ENCODE measurements around the gene GTSE1. TPM values are rescaled to one million over a fixed set of nuclear protein-coding genes. Genes with fewer than 3 reads are reported as not detected.

Gene GTSE1
- total and polyA plus RNA-seq, 9 donors, result 0.18 to 0.84 (median 0.38) TPM; not detected in 1

DNA sequence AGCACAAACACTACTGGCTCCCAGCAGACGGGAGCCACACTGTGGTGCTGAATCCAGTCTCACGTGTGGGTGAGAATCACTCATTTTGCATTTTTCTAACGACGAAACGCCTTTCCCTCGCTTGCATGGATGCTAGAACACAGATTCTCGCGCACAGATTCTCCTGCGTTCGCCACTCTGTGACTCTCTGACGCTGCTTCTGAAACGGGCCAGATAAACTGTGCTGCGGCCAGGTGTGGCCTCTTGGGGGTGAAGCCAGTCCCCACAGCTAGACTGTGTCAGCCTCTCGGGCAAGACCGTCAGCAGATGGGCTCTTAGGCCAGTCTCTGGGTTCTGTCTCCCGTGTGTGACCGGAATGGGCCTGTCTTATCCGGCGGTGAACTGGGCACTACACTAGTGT, 83.4 kb downstream of the GTSE1 start:
- H3K4me3 ChIP-seq, result no peak overlapping the region
- H3K9me3 ChIP-seq, result no peaks in the 10 kb centered on the region
- DNase-seq, result no peak
- no peaks in the 10 kb centered on the region for H3K27me3 ChIP-seq
- H3K4me1 ChIP-seq (ENCODE audit: insufficient read depth), result no peaks in the 10 kb centered on the region
- intact Hi-C loops (cut with DNase I), result no loop called here
- TF ChIP-seq POLR2A (IDR thresholded peaks at IDR 0.05) (no peak), EP300 (IDR thresholded peaks at IDR 0.05) (no peak)
- TF ChIP-seq, protein P1, sequence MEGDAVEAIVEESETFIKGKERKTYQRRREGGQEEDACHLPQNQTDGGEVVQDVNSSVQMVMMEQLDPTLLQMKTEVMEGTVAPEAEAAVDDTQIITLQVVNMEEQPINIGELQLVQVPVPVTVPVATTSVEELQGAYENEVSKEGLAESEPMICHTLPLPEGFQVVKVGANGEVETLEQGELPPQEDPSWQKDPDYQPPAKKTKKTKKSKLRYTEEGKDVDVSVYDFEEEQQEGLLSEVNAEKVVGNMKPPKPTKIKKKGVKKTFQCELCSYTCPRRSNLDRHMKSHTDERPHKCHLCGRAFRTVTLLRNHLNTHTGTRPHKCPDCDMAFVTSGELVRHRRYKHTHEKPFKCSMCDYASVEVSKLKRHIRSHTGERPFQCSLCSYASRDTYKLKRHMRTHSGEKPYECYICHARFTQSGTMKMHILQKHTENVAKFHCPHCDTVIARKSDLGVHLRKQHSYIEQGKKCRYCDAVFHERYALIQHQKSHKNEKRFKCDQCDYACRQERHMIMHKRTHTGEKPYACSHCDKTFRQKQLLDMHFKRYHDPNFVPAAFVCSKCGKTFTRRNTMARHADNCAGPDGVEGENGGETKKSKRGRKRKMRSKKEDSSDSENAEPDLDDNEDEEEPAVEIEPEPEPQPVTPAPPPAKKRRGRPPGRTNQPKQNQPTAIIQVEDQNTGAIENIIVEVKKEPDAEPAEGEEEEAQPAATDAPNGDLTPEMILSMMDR (IDR thresholded peaks at IDR 0.05), result no peak
- H3K36me3 ChIP-seq, result no peaks in the 10 kb centered on the region
- WGBS, 3 donors, result 70 to 88% (median 77%) methylated on average over 19 of the region's 19 CpGs
- H3K27ac ChIP-seq, result no peak overlapping the region

Other genes starting within 250 kb of the GTSE1 start
- gene PPARA, start 146.3 kb upstream of the GTSE1 start, total RNA-seq, result 10 to 100 TPM in 6 of 7 donors, 1 to 10 TPM in 1; 9.7 to 41.0 (median 34.0) TPM
- 10 to 100 TPM; 12.8 to 16.0 TPM for gene PPARA, start 146.3 kb upstream of the GTSE1 start, polyA plus RNA-seq
- 10 to 100 TPM in 4 of 7 donors, 1 to 10 TPM in 3; 7.8 to 14.9 (median 11.5) TPM for gene CDPF1, start 46.6 kb upstream of the GTSE1 start, total RNA-seq
- 10 to 100 TPM in 1 of 2 donors, 1 to 10 TPM in 1; 4.3 to 20.8 TPM for gene CDPF1, start 46.6 kb upstream of the GTSE1 start, polyA plus RNA-seq
- under 1 TPM in 6 of 7 donors, not detected in 1; under 0.01 to 0.17 (median 0.13) TPM for gene PKDREJ, start 33.5 kb upstream of the GTSE1 start, total RNA-seq
- gene PKDREJ, start 33.5 kb upstream of the GTSE1 start, polyA plus RNA-seq, result under 1 TPM; 0.08 to 0.12 TPM
- gene TTC38, start 28.9 kb upstream of the GTSE1 start, total RNA-seq, result 10 to 100 TPM; 32.2 to 58.3 (median 44.6) TPM
- 10 to 100 TPM; 27.3 to 42.3 TPM for gene TTC38, start 28.9 kb upstream of the GTSE1 start, polyA plus RNA-seq
- 10 to 100 TPM; 18.2 to 35.0 (median 31.7) TPM for gene TRMU, start 38.8 kb downstream of the GTSE1 start, total RNA-seq
- gene TRMU, start 38.8 kb downstream of the GTSE1 start, polyA plus RNA-seq, result 10 to 100 TPM; 15.2 to 29.1 TPM
- 10 to 100 TPM in 1 of 7 donors, 1 to 10 TPM in 4, under 1 TPM in 2; 0.63 to 25.2 (median 4.1) TPM for gene CELSR1, start 240.8 kb downstream of the GTSE1 start, total RNA-seq
- 1 to 10 TPM in 1 of 2 donors, under 1 TPM in 1; 0.75 to 1.7 TPM for gene CELSR1, start 240.8 kb downstream of the GTSE1 start, polyA plus RNA-seq